Measurements from ENCODE around the gene UBA6.

Gene UBA6

DNA sequence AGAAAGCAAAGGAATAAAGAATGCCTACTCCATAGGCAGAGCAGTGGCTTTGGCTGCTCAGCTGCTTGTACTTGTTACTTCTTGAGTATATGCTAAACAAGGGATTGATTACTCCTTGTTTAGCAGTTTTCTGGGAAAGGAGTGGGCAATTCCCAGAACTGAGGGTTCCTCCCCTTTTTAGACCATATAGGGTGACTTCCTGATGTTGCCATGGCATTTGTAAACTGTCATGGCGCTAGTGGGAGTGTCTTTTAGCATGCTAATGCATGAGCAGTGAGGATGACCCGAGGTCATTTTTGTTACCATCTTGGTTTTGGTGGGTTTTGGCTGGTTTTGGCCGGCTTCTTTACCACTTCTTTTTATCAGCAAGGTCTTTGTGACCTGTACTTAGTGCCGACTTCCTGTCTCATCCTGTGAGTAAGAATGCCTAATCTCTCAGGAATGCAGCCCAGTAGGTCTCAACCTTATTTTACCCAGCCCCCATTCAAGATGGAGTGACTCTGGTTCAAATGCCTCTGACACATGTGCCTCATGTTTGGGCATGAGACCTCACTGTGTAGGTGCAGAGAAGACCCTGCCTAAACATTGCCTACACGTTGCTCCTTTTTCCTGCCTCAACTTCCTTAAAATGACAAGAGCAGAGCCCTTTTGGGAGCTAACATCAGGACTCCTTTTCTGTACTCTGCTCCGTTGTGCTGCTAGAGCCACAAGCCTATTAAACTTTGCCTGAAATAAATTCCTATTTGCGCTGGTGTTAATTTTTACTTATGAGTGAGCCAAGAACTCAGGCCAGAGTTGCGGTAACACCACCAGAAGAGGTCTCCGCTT, 21.0 kb upstream of the UBA6 start:
- DNase-seq, result no peak
- TF ChIP-seq EZH2phosphoT487 (IDR thresholded peaks at IDR 0.05; ENCODE audit: low read length) (no peak), EZH2 (optimal IDR thresholded peaks at IDR 0.05; ENCODE audit: low read depth, low read length) (no peak)
- TF ChIP-seq, protein P1, sequence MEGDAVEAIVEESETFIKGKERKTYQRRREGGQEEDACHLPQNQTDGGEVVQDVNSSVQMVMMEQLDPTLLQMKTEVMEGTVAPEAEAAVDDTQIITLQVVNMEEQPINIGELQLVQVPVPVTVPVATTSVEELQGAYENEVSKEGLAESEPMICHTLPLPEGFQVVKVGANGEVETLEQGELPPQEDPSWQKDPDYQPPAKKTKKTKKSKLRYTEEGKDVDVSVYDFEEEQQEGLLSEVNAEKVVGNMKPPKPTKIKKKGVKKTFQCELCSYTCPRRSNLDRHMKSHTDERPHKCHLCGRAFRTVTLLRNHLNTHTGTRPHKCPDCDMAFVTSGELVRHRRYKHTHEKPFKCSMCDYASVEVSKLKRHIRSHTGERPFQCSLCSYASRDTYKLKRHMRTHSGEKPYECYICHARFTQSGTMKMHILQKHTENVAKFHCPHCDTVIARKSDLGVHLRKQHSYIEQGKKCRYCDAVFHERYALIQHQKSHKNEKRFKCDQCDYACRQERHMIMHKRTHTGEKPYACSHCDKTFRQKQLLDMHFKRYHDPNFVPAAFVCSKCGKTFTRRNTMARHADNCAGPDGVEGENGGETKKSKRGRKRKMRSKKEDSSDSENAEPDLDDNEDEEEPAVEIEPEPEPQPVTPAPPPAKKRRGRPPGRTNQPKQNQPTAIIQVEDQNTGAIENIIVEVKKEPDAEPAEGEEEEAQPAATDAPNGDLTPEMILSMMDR (IDR thresholded peaks at IDR 0.05; ENCODE audit: low read length), result no peak

DNA sequence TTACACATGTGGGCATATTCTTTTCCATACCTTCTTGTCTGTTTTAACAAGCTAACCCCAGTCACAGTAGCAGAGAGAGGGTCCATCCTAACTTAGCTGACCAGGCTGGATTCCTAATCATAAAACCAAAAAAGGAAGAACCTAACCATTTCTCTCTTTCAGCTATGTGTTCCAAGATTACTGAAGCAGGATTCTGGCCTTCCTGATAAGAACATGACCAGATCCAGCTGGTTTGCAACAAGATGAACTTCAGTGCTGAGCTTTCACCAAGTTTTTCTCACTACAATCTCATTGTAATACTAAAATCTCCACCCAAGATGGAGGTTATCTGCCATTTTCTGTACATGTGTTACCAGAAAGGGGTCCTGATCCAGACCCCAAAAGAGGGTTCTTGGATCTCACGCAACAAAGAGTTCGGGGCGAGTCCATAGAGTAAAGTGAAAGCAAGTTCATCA, 20.4 kb upstream of the UBA6 start:
- Histone ChIP-seq H3K9me3 (replicated peaks; ENCODE audit: insufficient read depth, low read length) (no peaks in the 10 kb centered on the region), H3K27ac (ENCODE audit: low read length) (no peak overlapping the region), H2AFZ (ENCODE audit: low read length) (no peak overlapping the region), H3K27me3 (replicated peaks; ENCODE audit: insufficient read depth, low read length) (no peaks in the 10 kb centered on the region), H3K9me2 (replicated peaks; ENCODE audit: insufficient read depth, low read length) (no peaks in the 10 kb centered on the region), H3K4me1 (ENCODE audit: low read length) (no peaks in the 10 kb centered on the region), H3K79me2 (ENCODE audit: low read length) (no peaks in the 10 kb centered on the region), H3K4me3 (ENCODE audit: low read length) (no peak overlapping the region), H3F3A (ENCODE audit: insufficient read depth, low read length) (no peaks in the 10 kb centered on the region), H3K36me3 (replicated peaks; ENCODE audit: insufficient read depth, low read length) (no peaks in the 10 kb centered on the region), H4K20me1 (ENCODE audit: insufficient read depth, low read length) (no peaks in the 10 kb centered on the region), H3K9ac (ENCODE audit: low read length) (no peak overlapping the region), H3K4me2 (ENCODE audit: low read depth, low read length) (no peak overlapping the region)
- TF ChIP-seq, protein P1 (IDR thresholded peaks at IDR 0.05; ENCODE audit: low read length), result no peak
- TF ChIP-seq EZH2 (optimal IDR thresholded peaks at IDR 0.05; ENCODE audit: low read depth, low read length), result no peak
- TF ChIP-seq EZH2phosphoT487 (IDR thresholded peaks at IDR 0.05; ENCODE audit: low read length), result no peak
- no peak for DNase-seq

More for the DNA sequence above, 21.0 kb upstream of the UBA6 start:
- no peaks in the 10 kb centered on the region for H3F3A ChIP-seq (ENCODE audit: insufficient read depth, low read length)
- H3K4me3 ChIP-seq (ENCODE audit: low read length), result no peak overlapping the region
- H3K79me2 ChIP-seq (ENCODE audit: low read length), result no peaks in the 10 kb centered on the region
- H4K20me1 ChIP-seq (ENCODE audit: insufficient read depth, low read length), result no peaks in the 10 kb centered on the region
- H3K9ac ChIP-seq (ENCODE audit: low read length), result no peak overlapping the region
- H3K9me3 ChIP-seq (replicated peaks; ENCODE audit: insufficient read depth, low read length), result no peaks in the 10 kb centered on the region
- no peaks in the 10 kb centered on the region for H3K36me3 ChIP-seq (replicated peaks; ENCODE audit: insufficient read depth, low read length)
- no peaks in the 10 kb centered on the region for H3K4me1 ChIP-seq (ENCODE audit: low read length)
- no peak overlapping the region for H3K4me2 ChIP-seq (ENCODE audit: low read depth, low read length)
- H3K9me2 ChIP-seq (replicated peaks; ENCODE audit: insufficient read depth, low read length), result no peaks in the 10 kb centered on the region
- no peaks in the 10 kb centered on the region for H3K27me3 ChIP-seq (replicated peaks; ENCODE audit: insufficient read depth, low read length)
- H3K27ac ChIP-seq (ENCODE audit: low read length), result no peak overlapping the region
- no peak overlapping the region for H2AFZ ChIP-seq (ENCODE audit: low read length)

DNA sequence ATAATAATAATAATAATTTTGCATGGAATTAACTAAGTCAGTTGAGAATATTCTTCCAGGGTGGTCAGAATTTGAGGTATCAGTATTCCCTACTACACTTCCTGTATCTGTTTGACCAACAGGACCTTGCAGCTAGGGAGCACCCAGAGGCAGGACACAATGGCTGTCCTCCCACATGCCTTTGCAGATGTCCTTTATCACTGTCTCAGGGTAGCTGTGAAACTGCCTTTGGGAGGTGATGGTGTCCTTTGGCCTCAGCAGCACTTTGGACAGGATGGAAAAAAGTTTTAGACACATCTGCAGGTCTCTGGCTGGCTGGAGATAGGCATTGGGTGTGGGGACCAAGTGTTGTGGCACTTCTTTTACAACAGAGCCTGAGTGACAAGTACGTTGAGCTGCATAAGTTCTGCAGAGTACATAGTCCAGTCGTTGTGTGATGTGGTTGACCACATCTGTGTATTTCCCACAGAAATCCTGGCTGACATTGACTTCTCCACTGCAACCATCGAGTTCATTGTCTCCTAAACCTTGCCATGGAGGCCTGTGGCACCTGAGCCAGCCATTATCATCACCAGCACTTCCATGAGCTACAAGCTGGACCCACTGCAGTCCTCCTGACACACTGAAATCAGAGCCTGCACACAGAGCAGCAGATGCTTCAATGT, 19.1 kb upstream of the UBA6 start:
- H3K9me3 ChIP-seq (replicated peaks; ENCODE audit: insufficient read depth, low read length), result no peaks in the 10 kb centered on the region
- H3K4me2 ChIP-seq (ENCODE audit: low read depth, low read length), result no peak overlapping the region
- TF ChIP-seq EZH2 (optimal IDR thresholded peaks at IDR 0.05; ENCODE audit: low read depth, low read length), result no peak
- TF ChIP-seq EZH2phosphoT487 (IDR thresholded peaks at IDR 0.05; ENCODE audit: low read length), result no peak
- TF ChIP-seq, protein P1 (IDR thresholded peaks at IDR 0.05; ENCODE audit: low read length), result no peak
- H4K20me1 ChIP-seq (ENCODE audit: insufficient read depth, low read length), result no peaks in the 10 kb centered on the region
- no peaks in the 10 kb centered on the region for H3K9me2 ChIP-seq (replicated peaks; ENCODE audit: insufficient read depth, low read length)
- H3K4me3 ChIP-seq (ENCODE audit: low read length), result no peak overlapping the region
- no peaks in the 10 kb centered on the region for H3K4me1 ChIP-seq (ENCODE audit: low read length)
- no peaks in the 10 kb centered on the region for H3K27me3 ChIP-seq (replicated peaks; ENCODE audit: insufficient read depth, low read length)
- no peaks in the 10 kb centered on the region for H3K79me2 ChIP-seq (ENCODE audit: low read length)
- H3F3A ChIP-seq (ENCODE audit: insufficient read depth, low read length), result no peaks in the 10 kb centered on the region
- H2AFZ ChIP-seq (ENCODE audit: low read length), result no peak overlapping the region
- no peak for DNase-seq
- H3K36me3 ChIP-seq (replicated peaks; ENCODE audit: insufficient read depth, low read length), result no peaks in the 10 kb centered on the region
- H3K27ac ChIP-seq (ENCODE audit: low read length), result no peak overlapping the region
- H3K9ac ChIP-seq (ENCODE audit: low read length), result no peak overlapping the region
